ENCODE measurements around the gene MLXIP. TPM values are rescaled to one million over a fixed set of nuclear protein-coding genes. Genes with fewer than 3 reads are reported as not detected.

MLXIP gene
- total RNA-seq, 1 experiment from 2014 or later: 46.3 TPM

DNA sequence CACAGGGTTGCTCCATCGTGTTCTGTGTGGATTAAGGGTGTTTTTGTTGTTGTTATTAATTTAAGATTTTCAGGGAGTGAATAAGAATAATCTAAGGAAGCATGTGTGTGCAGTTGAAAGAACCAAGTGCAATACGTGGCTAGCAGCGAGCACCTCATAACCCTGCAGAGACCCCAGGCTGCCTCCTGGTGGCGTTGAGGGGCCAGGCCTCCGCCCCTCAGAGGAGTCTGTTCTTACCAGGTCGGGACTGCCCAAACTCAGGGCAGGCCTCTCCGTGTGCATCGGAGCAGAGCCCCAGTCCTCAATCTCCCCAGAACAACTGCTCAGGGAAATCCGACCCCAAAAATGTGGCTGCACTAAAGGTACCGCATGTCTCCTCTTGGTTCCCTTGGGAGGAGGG lies 58.7 kb downstream of the MLXIP start:
- RAD21 ChIA-PET (ENCODE audit: low non-redundant PET in 1 of 2, low total read pairs in 2 of 2, uncharacterized antibody in 2 of 2, unreplicated experiment in 2 of 2): no interaction called here
- Histone ChIP-seq H3K9ac (ENCODE audit: low read length) (no peak overlapping the region), H3K27me3 (ENCODE audit: insufficient read depth, low read length) (no peaks in the 10 kb centered on the region), H3K27ac (ENCODE audit: low read depth, low read length) (no peak overlapping the region), H3K4me1 (ENCODE audit: control insufficient read depth in 1 of 2, insufficient read depth in 2 of 2, low read length in 2 of 2) (no peaks in the 10 kb centered on the region), H3K36me3 (ENCODE audit: control insufficient read depth in 1 of 2, insufficient read depth in 2 of 2, low read length in 2 of 2) (peaks cover 13 to 31% of the 10 kb centered on the region in 2 experiments), H4K20me1 (ENCODE audit: insufficient read depth) (no peaks in the 10 kb centered on the region), H2AFZ (ENCODE audit: low read depth, low read length, poor library complexity, severe bottlenecking) (no peak overlapping the region), H3K9me3 (ENCODE audit: control insufficient read depth in 1 of 2, insufficient read depth in 1 of 2, low read depth in 1 of 2, low read length in 2 of 2) (no peaks in the 10 kb centered on the region), H3K79me2 (ENCODE audit: insufficient read depth, low read length) (no peaks in the 10 kb centered on the region), H3K4me2 (ENCODE audit: low read length) (no peak overlapping the region), H3K4me3 (replicated peaks in 1 of 2; ENCODE audit: low read depth in 1 of 2, low read length in 2 of 2) (no peak overlapping the region), H3K9me2 (ENCODE audit: insufficient read depth) (no peaks in the 10 kb centered on the region)
- DNase-seq (ENCODE audit: low read depth, low spot score) (no peak), ATAC-seq (peak; percentile 59)
- BruUV-seq (replicated peaks): no TSS peak
- POLR2A ChIA-PET: no interaction called here
- TF ChIP-seq, protein P1, sequence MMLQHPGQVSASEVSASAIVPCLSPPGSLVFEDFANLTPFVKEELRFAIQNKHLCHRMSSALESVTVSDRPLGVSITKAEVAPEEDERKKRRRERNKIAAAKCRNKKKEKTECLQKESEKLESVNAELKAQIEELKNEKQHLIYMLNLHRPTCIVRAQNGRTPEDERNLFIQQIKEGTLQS (IDR thresholded peaks at IDR 0.05): no peak
- TF ChIP-seq, protein P2, sequence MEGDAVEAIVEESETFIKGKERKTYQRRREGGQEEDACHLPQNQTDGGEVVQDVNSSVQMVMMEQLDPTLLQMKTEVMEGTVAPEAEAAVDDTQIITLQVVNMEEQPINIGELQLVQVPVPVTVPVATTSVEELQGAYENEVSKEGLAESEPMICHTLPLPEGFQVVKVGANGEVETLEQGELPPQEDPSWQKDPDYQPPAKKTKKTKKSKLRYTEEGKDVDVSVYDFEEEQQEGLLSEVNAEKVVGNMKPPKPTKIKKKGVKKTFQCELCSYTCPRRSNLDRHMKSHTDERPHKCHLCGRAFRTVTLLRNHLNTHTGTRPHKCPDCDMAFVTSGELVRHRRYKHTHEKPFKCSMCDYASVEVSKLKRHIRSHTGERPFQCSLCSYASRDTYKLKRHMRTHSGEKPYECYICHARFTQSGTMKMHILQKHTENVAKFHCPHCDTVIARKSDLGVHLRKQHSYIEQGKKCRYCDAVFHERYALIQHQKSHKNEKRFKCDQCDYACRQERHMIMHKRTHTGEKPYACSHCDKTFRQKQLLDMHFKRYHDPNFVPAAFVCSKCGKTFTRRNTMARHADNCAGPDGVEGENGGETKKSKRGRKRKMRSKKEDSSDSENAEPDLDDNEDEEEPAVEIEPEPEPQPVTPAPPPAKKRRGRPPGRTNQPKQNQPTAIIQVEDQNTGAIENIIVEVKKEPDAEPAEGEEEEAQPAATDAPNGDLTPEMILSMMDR (IDR thresholded peaks at IDR 0.05 in 2 of 3, conservative IDR thresholded peaks at IDR 0.05 in 1 of 3; ENCODE audit: borderline replicate concordance in 1 of 3, insufficient read depth in 1 of 3, low read depth in 2 of 3, low read length in 2 of 3): peak in 2 of 3 experiments; percentile 23 to 29; a peak in 2 of 6 replicates
- intact Hi-C loops (cut with micrococcal nuclease): no loop called here
- CTCF ChIA-PET: no interaction called here

DNA sequence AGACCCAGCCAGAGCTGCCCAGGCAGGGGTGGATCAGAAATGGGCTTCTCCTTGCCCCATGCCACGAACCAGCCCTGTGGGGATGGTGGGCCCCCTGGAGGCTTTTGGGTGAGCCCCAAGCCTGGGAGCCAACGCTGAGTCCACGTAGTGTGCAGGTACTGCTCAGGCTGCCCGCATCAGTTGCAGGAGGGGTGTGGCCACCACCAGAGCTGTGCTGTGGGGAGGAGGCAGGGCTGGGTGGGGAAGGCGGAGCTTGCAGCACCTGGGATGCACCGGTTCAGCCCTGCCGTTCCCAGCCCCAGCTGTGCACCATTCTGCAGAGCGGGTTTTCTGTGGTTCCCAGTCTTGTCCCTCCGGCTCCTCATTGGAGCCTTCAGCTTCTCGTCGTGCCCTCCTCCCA lies 59.1 kb downstream of the MLXIP start:
- Histone ChIP-seq H3K27ac (ENCODE audit: low read depth, low read length) (no peak overlapping the region), H3K4me1 (ENCODE audit: control insufficient read depth in 1 of 2, insufficient read depth in 2 of 2, low read length in 2 of 2) (no peaks in the 10 kb centered on the region), H3K4me3 (replicated peaks in 1 of 2; ENCODE audit: low read depth in 1 of 2, low read length in 2 of 2) (no peak overlapping the region), H3K27me3 (ENCODE audit: insufficient read depth, low read length) (no peaks in the 10 kb centered on the region), H4K20me1 (ENCODE audit: insufficient read depth) (no peaks in the 10 kb centered on the region), H3K79me2 (ENCODE audit: insufficient read depth, low read length) (no peaks in the 10 kb centered on the region), H3K36me3 (ENCODE audit: control insufficient read depth in 1 of 2, insufficient read depth in 2 of 2, low read length in 2 of 2) (peaks cover 13 to 31% of the 10 kb centered on the region in 2 experiments), H3K4me2 (ENCODE audit: low read length) (no peak overlapping the region), H3K9ac (ENCODE audit: low read length) (no peak overlapping the region), H2AFZ (ENCODE audit: low read depth, low read length, poor library complexity, severe bottlenecking) (no peak overlapping the region), H3K9me2 (ENCODE audit: insufficient read depth) (no peaks in the 10 kb centered on the region), H3K9me3 (ENCODE audit: control insufficient read depth in 1 of 2, insufficient read depth in 1 of 2, low read depth in 1 of 2, low read length in 2 of 2) (no peaks in the 10 kb centered on the region)
- intact Hi-C loops (cut with micrococcal nuclease): no loop called here
- peak; percentile 90 for ATAC-seq
- TF ChIP-seq FOSL1 (IDR thresholded peaks at IDR 0.05; ENCODE audit: low read depth) (no peak), EZH2phosphoT487 (IDR thresholded peaks at IDR 0.05; ENCODE audit: borderline replicate concordance) (no peak), CBX3 (IDR thresholded peaks at IDR 0.05; ENCODE audit: low read depth) (no peak), CEBPB (IDR thresholded peaks at IDR 0.05; ENCODE audit: low read depth) (no peak), RAD21 (IDR thresholded peaks at IDR 0.05; ENCODE audit: low read depth) (no peak), POLR2AphosphoS5 (IDR thresholded peaks at IDR 0.05; ENCODE audit: low read depth, low read length) (no peak), SP1 (IDR thresholded peaks at IDR 0.05; ENCODE audit: low read depth) (no peak), ZFX (IDR thresholded peaks at IDR 0.05) (no peak)
- ChIA-PET RAD21 (ENCODE audit: low non-redundant PET in 1 of 2, low total read pairs in 2 of 2, uncharacterized antibody in 2 of 2, unreplicated experiment in 2 of 2) (no interaction called here), CTCF (no interaction called here), POLR2A (no interaction called here)
- DNase-seq (ENCODE audit: low read depth, low spot score): no peak
- no TSS peak for BruUV-seq (replicated peaks)

All from HCT116 (cell line).